ENCODE results near the gene CAMK4. TPM values are rescaled to one million over a fixed set of nuclear protein-coding genes. Genes with fewer than 3 reads are reported as not detected.

Gene CAMK4
- total RNA-seq, 1 experiment from 2014 or later, result 10.2 TPM

DNA sequence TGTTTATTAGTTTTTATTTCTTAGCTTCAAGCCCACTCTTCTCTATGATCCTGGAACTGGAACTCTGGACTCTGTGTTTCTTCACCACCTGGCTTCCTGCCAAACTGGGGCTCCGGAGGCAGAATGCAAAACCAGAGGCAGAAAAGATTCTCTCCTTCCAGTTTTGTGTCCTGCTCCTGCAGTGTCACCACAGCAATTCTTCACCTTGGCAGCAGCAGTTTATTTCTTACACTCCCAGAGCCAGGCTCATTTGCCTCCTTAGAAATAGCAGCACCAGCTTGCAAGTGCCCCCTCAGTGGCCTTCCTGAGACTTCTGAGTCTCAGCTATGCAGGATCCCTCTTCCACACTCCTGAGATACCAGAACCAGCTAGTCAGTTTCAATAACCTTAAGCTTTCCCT, 26.7 kb upstream of the CAMK4 start:
- TF ChIP-seq EGR1 (IDR thresholded peaks at IDR 0.05; ENCODE audit: low read depth) (no peak), SIN3A (IDR thresholded peaks at IDR 0.05; ENCODE audit: low read depth) (no peak), SRF (IDR thresholded peaks at IDR 0.05; ENCODE audit: low read depth) (no peak), FOSL1 (IDR thresholded peaks at IDR 0.05; ENCODE audit: low read depth) (no peak), RAD21 (IDR thresholded peaks at IDR 0.05; ENCODE audit: low read depth) (no peak), CEBPB (IDR thresholded peaks at IDR 0.05; ENCODE audit: low read depth) (no peak), TCF7L2 (IDR thresholded peaks at IDR 0.05; ENCODE audit: borderline replicate concordance, extremely low read depth, insufficient read depth, insufficient read length) (no peak), CBX3 (IDR thresholded peaks at IDR 0.05; ENCODE audit: low read depth) (no peak), JUND (IDR thresholded peaks at IDR 0.05) (no peak), EZH2 (IDR thresholded peaks at IDR 0.05) (no peak), ZNF274 (IDR thresholded peaks at IDR 0.05; ENCODE audit: low read depth, low read length) (no peak), EZH2phosphoT487 (IDR thresholded peaks at IDR 0.05; ENCODE audit: borderline replicate concordance) (no peak), POLR2AphosphoS5 (IDR thresholded peaks at IDR 0.05; ENCODE audit: low read depth, low read length) (no peak), POLR2A (IDR thresholded peaks at IDR 0.05; ENCODE audit: borderline replicate concordance, extremely low read depth, insufficient read depth, insufficient read length) (no peak), ELF1 (IDR thresholded peaks at IDR 0.05; ENCODE audit: borderline replicate concordance, low read depth) (no peak)
- TF ChIP-seq, protein P1, sequence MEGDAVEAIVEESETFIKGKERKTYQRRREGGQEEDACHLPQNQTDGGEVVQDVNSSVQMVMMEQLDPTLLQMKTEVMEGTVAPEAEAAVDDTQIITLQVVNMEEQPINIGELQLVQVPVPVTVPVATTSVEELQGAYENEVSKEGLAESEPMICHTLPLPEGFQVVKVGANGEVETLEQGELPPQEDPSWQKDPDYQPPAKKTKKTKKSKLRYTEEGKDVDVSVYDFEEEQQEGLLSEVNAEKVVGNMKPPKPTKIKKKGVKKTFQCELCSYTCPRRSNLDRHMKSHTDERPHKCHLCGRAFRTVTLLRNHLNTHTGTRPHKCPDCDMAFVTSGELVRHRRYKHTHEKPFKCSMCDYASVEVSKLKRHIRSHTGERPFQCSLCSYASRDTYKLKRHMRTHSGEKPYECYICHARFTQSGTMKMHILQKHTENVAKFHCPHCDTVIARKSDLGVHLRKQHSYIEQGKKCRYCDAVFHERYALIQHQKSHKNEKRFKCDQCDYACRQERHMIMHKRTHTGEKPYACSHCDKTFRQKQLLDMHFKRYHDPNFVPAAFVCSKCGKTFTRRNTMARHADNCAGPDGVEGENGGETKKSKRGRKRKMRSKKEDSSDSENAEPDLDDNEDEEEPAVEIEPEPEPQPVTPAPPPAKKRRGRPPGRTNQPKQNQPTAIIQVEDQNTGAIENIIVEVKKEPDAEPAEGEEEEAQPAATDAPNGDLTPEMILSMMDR (IDR thresholded peaks at IDR 0.05 in 2 of 3, conservative IDR thresholded peaks at IDR 0.05 in 1 of 3; ENCODE audit: borderline replicate concordance in 1 of 3, insufficient read depth in 1 of 3, low read depth in 2 of 3, low read length in 2 of 3), result no peak
- TF ChIP-seq, protein P2, sequence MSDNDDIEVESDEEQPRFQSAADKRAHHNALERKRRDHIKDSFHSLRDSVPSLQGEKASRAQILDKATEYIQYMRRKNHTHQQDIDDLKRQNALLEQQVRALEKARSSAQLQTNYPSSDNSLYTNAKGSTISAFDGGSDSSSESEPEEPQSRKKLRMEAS (IDR thresholded peaks at IDR 0.05), result no peak
- TF ChIP-seq, protein P3, sequence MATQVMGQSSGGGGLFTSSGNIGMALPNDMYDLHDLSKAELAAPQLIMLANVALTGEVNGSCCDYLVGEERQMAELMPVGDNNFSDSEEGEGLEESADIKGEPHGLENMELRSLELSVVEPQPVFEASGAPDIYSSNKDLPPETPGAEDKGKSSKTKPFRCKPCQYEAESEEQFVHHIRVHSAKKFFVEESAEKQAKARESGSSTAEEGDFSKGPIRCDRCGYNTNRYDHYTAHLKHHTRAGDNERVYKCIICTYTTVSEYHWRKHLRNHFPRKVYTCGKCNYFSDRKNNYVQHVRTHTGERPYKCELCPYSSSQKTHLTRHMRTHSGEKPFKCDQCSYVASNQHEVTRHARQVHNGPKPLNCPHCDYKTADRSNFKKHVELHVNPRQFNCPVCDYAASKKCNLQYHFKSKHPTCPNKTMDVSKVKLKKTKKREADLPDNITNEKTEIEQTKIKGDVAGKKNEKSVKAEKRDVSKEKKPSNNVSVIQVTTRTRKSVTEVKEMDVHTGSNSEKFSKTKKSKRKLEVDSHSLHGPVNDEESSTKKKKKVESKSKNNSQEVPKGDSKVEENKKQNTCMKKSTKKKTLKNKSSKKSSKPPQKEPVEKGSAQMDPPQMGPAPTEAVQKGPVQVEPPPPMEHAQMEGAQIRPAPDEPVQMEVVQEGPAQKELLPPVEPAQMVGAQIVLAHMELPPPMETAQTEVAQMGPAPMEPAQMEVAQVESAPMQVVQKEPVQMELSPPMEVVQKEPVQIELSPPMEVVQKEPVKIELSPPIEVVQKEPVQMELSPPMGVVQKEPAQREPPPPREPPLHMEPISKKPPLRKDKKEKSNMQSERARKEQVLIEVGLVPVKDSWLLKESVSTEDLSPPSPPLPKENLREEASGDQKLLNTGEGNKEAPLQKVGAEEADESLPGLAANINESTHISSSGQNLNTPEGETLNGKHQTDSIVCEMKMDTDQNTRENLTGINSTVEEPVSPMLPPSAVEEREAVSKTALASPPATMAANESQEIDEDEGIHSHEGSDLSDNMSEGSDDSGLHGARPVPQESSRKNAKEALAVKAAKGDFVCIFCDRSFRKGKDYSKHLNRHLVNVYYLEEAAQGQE (IDR thresholded peaks at IDR 0.05; ENCODE audit: low read depth), result no peak
- TF ChIP-seq, protein P4, sequence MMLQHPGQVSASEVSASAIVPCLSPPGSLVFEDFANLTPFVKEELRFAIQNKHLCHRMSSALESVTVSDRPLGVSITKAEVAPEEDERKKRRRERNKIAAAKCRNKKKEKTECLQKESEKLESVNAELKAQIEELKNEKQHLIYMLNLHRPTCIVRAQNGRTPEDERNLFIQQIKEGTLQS (IDR thresholded peaks at IDR 0.05), result no peak
- TF ChIP-seq, protein P5, sequence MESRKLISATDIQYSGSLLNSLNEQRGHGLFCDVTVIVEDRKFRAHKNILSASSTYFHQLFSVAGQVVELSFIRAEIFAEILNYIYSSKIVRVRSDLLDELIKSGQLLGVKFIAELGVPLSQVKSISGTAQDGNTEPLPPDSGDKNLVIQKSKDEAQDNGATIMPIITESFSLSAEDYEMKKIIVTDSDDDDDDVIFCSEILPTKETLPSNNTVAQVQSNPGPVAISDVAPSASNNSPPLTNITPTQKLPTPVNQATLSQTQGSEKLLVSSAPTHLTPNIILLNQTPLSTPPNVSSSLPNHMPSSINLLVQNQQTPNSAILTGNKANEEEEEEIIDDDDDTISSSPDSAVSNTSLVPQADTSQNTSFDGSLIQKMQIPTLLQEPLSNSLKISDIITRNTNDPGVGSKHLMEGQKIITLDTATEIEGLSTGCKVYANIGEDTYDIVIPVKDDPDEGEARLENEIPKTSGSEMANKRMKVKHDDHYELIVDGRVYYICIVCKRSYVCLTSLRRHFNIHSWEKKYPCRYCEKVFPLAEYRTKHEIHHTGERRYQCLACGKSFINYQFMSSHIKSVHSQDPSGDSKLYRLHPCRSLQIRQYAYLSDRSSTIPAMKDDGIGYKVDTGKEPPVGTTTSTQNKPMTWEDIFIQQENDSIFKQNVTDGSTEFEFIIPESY (IDR thresholded peaks at IDR 0.05; ENCODE audit: extremely low read depth, insufficient replicate concordance, low read length), result no peak
- Histone ChIP-seq H3K4me1 (ENCODE audit: control insufficient read depth in 1 of 2, insufficient read depth in 2 of 2, low read length in 2 of 2) (no peaks in the 10 kb centered on the region), H3K79me2 (ENCODE audit: insufficient read depth, low read length) (no peaks in the 10 kb centered on the region), H3K27me3 (ENCODE audit: insufficient read depth, low read length) (peaks cover 4% of the 10 kb centered on the region; the same call in 1 of the 2 replicates), H3K9ac (ENCODE audit: low read length) (no peak overlapping the region), H3K4me2 (ENCODE audit: low read length) (no peak overlapping the region), H3K9me3 (ENCODE audit: control insufficient read depth in 1 of 2, insufficient read depth in 1 of 2, low read depth in 1 of 2, low read length in 2 of 2) (no peaks in the 10 kb centered on the region), H3K9me2 (ENCODE audit: insufficient read depth) (no peaks in the 10 kb centered on the region), H3K27ac (ENCODE audit: low read depth, low read length) (no peak overlapping the region), H2AFZ (ENCODE audit: low read depth, low read length, poor library complexity, severe bottlenecking) (no peak overlapping the region), H3K36me3 (ENCODE audit: control insufficient read depth in 1 of 2, insufficient read depth in 2 of 2, low read length in 2 of 2) (no peaks in the 10 kb centered on the region), H3K4me3 (replicated peaks in 1 of 2; ENCODE audit: low read depth in 1 of 2, low read length in 2 of 2) (no peak overlapping the region), H4K20me1 (ENCODE audit: insufficient read depth) (no peaks in the 10 kb centered on the region)
- ChIA-PET POLR2A (no interaction called here), RAD21 (ENCODE audit: low non-redundant PET in 1 of 2, low total read pairs in 2 of 2, uncharacterized antibody in 2 of 2, unreplicated experiment in 2 of 2) (no interaction called here), CTCF (no interaction called here)
- BruUV-seq (replicated peaks), result no TSS peak
- no peak for ATAC-seq
- no peak for DNase-seq (ENCODE audit: low read depth, low spot score)
- intact Hi-C loops (cut with micrococcal nuclease), result no loop called here

All from HCT116 (cell line).